ENCODE results near the gene CBX8. TPM values are rescaled to one million over a fixed set of nuclear protein-coding genes. Genes with fewer than 3 reads are reported as not detected.
"Not testable (repeated sequence)": the region's sequence is repeated elsewhere in the genome, so short reads cannot be mapped to it uniquely, and the experiment has no call there.

CBX8 gene
- total RNA-seq, 1 donor from 2014 or later = 4.0 TPM

GRCh38 chr17:79774561-79774975 is 22.3 kb downstream of the CBX8 start:
- Mint-ChIP-seq H3K36me3 (ENCODE audit: low read depth) (no peaks in the 10 kb centered on the region), H3K4me1 (peaks cover 14% of the 10 kb centered on the region), H3K4me3 (no peak overlapping the region), H3K27me3 (peaks cover 49% of the 10 kb centered on the region), H3K27ac (no peak overlapping the region), H3K9me3 (no peaks in the 10 kb centered on the region)
- ChIA-PET CTCF (interaction anchor here (1.1 to 1.6 kb wide), 2 partner anchors 13 to 29 kb away, joined by 3 to 4 read pairs; no protein-coding TSS in a partner anchor), POLR2A (no interaction called here)
- no peak for TF ChIP-seq CTCF (IDR thresholded peaks at IDR 0.05)
- DNase-seq = no peak
- no peak for ATAC-seq (ENCODE audit: low read depth)
- intact Hi-C loops (cut with micrococcal nuclease) = no loop called here

- ATAC-seq (ENCODE audit: low read depth); H3K27ac Mint-ChIP-seq; POLR2A ChIA-PET; DNase-seq; H3K36me3 Mint-ChIP-seq (ENCODE audit: low read depth); intact Hi-C loops (cut with micrococcal nuclease); H3K4me3 Mint-ChIP-seq; CTCF ChIA-PET; H3K9me3 Mint-ChIP-seq; H3K4me1 Mint-ChIP-seq: not testable (repeated sequence)
- peaks cover 51% of the 10 kb centered on the region for H3K27me3 Mint-ChIP-seq
Observed at GRCh38 chr17:79772726-79773125, 24.2 kb downstream of the CBX8 start.

GRCh38 chr17:79771276-79771675 is 25.6 kb downstream of the CBX8 start:
- ATAC-seq (ENCODE audit: low read depth) (no peak), DNase-seq (no peak)
- no peak overlapping the region for H3K27ac Mint-ChIP-seq
- TF ChIP-seq CTCF (IDR thresholded peaks at IDR 0.05) = no peak
- H3K4me1 Mint-ChIP-seq = no peaks in the 10 kb centered on the region
- H3K36me3 Mint-ChIP-seq (ENCODE audit: low read depth) = no peaks in the 10 kb centered on the region
- H3K27me3 Mint-ChIP-seq = peaks cover 46% of the 10 kb centered on the region
- intact Hi-C loops (cut with micrococcal nuclease) = no loop called here
- H3K4me3 Mint-ChIP-seq = no peak overlapping the region
- H3K9me3 Mint-ChIP-seq = peaks cover 2% of the 10 kb centered on the region
- ChIA-PET POLR2A (interaction anchor here (0.5 kb wide), 1 partner anchor 9 kb away, joined by 5 read pairs; no protein-coding TSS in a partner anchor), CTCF (interaction anchor here (0.9 kb wide), 1 partner anchor 26 kb away, joined by 3 read pairs; no protein-coding TSS in a partner anchor)

- Mint-ChIP-seq H3K9me3 (peaks cover 2% of the 10 kb centered on the region), H3K27me3 (peaks cover 42% of the 10 kb centered on the region), H3K36me3 (ENCODE audit: low read depth) (no peaks in the 10 kb centered on the region), H3K27ac (no peak overlapping the region), H3K4me3 (no peak overlapping the region), H3K4me1 (no peaks in the 10 kb centered on the region)
- no peak for TF ChIP-seq CTCF (IDR thresholded peaks at IDR 0.05)
- ChIA-PET POLR2A (interaction anchor here (0.6 to 0.7 kb wide), 3 partner anchors 10 to 146 kb away, joined by 3 to 9 read pairs (median 3); no protein-coding TSS in a partner anchor), CTCF (no interaction called here)
- no peak for DNase-seq
- intact Hi-C loops (cut with micrococcal nuclease) = no loop called here
- no peak for ATAC-seq (ENCODE audit: low read depth)
Observed at GRCh38 chr17:79769570-79770506, 27.0 kb downstream of the CBX8 start.

- ChIA-PET CTCF (no interaction called here), POLR2A (no interaction called here)
- Mint-ChIP-seq H3K4me1 (no peaks in the 10 kb centered on the region), H3K9me3 (peaks cover 2% of the 10 kb centered on the region), H3K4me3 (no peak overlapping the region), H3K27me3 (peaks cover 25% of the 10 kb centered on the region), H3K27ac (no peak overlapping the region), H3K36me3 (ENCODE audit: low read depth) (no peaks in the 10 kb centered on the region)
- ATAC-seq (ENCODE audit: low read depth) (no peak), DNase-seq (no peak)
- intact Hi-C loops (cut with micrococcal nuclease) = no loop called here
- no peak for TF ChIP-seq CTCF (IDR thresholded peaks at IDR 0.05)
Observed at GRCh38 chr17:79765708-79766107, 31.2 kb downstream of the CBX8 start.
